ENCODE results near the gene REG4. TPM values are rescaled to one million over a fixed set of nuclear protein-coding genes. Genes with fewer than 3 reads are reported as not detected.

The REG4 gene
- total and polyA plus RNA-seq, 3 donors from 2014 or later: 0.16 to 6.3 (median 1.9) TPM

DNA sequence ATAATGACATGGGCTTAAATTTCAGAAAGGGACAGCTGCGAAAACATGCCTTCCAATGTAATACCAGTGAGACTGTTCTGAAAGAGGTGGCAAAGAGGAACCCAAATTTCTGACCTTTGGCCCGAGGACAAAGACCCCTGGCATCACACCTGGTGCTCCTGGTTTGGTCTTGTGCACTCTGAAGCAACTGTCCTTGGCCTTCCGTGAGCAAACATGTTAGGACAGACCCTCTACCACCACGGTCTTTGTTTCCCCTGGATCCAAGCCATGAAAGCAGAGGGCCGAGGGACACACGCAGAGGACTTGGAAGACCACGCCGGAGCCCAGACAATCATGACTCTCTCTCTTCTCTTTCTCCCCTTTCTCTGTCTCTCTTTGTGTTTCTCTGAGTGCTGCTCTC, 6.0 kb downstream of the REG4 start:
- 83 to 91% methylated on average over 8 of the region's 8 CpGs for WGBS, 2 donors

DNA sequence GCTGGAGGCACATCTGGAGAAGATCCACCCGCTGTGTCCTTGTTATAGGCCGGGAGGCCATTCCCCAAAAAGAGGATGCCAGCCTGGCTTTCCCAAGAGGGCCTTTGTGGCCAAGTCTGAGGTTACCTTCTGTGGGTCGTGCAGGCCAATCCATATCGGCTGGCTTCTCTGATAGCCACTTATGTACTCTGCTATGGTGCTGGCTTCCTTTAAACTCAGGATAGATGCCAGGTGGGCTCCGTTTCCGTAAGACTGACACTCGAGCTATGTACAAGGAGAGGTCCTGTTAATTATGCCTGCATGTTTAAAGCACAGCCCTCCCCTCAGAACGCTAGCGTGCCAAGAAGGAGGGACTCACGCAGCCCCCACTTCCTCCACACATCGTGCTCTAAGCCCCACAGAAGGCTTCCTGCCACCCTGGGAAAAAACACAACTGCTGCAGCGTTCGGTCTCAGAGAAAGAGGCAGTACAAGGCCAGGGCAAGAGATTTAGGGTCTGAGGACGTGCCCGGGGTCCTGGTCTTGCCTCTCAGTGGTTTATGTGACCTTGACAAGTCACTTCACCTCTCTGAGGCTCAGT, 11.6 kb downstream of the REG4 start:
- intact Hi-C loops (cut with DNase I; ENCODE audit: low total_unique reads): no loop called here
- Histone ChIP-seq H3K9me3 (no peaks in the 10 kb centered on the region), H3K4me3 (no peak overlapping the region), H3K27me3 (no peaks in the 10 kb centered on the region), H3K4me1 (no peaks in the 10 kb centered on the region), H3K36me3 (ENCODE audit: low read depth, missing control alignments) (no peaks in the 10 kb centered on the region), H3K27ac (no peak overlapping the region)
- DNase-seq: no peak
- 77 to 78% methylated on average over 14 to 15 of the region's 15 CpGs for WGBS, 2 donors
- TF ChIP-seq POLR2A (IDR thresholded peaks at IDR 0.05): no peak
- TF ChIP-seq, protein P1, sequence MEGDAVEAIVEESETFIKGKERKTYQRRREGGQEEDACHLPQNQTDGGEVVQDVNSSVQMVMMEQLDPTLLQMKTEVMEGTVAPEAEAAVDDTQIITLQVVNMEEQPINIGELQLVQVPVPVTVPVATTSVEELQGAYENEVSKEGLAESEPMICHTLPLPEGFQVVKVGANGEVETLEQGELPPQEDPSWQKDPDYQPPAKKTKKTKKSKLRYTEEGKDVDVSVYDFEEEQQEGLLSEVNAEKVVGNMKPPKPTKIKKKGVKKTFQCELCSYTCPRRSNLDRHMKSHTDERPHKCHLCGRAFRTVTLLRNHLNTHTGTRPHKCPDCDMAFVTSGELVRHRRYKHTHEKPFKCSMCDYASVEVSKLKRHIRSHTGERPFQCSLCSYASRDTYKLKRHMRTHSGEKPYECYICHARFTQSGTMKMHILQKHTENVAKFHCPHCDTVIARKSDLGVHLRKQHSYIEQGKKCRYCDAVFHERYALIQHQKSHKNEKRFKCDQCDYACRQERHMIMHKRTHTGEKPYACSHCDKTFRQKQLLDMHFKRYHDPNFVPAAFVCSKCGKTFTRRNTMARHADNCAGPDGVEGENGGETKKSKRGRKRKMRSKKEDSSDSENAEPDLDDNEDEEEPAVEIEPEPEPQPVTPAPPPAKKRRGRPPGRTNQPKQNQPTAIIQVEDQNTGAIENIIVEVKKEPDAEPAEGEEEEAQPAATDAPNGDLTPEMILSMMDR (IDR thresholded peaks at IDR 0.05): no peak

More for the DNA sequence above, 6.0 kb downstream of the REG4 start:
- H3K9me3 ChIP-seq: no peaks in the 10 kb centered on the region
- H3K4me1 ChIP-seq: no peaks in the 10 kb centered on the region
- H3K36me3 ChIP-seq (ENCODE audit: low read depth, missing control alignments): no peaks in the 10 kb centered on the region
- H3K27ac ChIP-seq: no peak overlapping the region
- intact Hi-C loops (cut with DNase I; ENCODE audit: low total_unique reads): no loop called here
- no peaks in the 10 kb centered on the region for H3K27me3 ChIP-seq
- H3K4me3 ChIP-seq: no peak overlapping the region
- TF ChIP-seq, protein P1 (IDR thresholded peaks at IDR 0.05): no peak
- TF ChIP-seq POLR2A (IDR thresholded peaks at IDR 0.05): no peak
- DNase-seq: no peak

DNA sequence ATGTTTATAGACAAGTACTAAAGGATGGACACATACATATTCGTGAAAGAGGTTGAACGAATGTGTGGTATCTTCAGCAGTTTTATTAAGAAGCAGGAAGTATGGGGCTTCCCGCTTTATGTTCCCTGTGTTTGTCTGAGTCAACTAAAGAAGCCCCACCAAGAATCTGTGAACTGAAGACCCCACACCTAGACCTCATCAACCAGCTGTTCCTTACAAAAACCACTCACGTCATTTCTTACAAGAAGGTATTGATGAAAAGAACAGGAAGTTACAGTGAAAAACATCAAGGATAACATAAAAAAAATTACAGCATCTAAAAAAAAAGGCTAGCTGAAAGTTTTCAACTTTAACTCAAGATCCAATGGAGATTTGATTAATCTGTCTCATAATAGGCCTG, 12.3 kb downstream of the REG4 start:
- DNase-seq: no peak
- H3K4me3 ChIP-seq: no peak overlapping the region
- no peaks in the 10 kb centered on the region for H3K36me3 ChIP-seq (ENCODE audit: low read depth, missing control alignments)
- WGBS, 2 donors: 84 to 91% methylated on average over 4 of the region's 4 CpGs
- H3K9me3 ChIP-seq: no peaks in the 10 kb centered on the region
- no peaks in the 10 kb centered on the region for H3K4me1 ChIP-seq
- TF ChIP-seq, protein P1 (IDR thresholded peaks at IDR 0.05): no peak
- TF ChIP-seq POLR2A (IDR thresholded peaks at IDR 0.05): no peak
- no peaks in the 10 kb centered on the region for H3K27me3 ChIP-seq
- no peak overlapping the region for H3K27ac ChIP-seq
- intact Hi-C loops (cut with DNase I; ENCODE audit: low total_unique reads): no loop called here

DNA sequence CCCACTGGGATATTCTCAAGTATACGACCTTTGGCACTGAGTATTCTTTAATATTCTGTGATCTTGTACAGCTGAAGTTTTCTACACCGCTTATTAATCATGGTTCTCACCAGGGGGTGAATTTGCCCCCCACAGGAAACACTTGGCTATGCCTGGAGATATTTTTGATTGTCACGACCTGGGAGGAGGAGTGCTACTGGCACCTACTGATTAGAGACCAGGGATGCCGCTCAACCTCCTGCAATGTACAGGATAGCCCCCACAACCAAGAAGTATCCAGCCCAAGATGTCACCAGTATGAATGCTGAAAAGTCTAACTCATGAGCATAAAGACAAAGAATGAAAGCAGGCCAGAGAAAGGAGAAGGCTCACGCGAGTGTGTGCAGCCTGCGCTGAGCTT, 13.7 kb downstream of the REG4 start:
- Histone ChIP-seq H3K9me3 (no peaks in the 10 kb centered on the region), H3K27me3 (no peaks in the 10 kb centered on the region), H3K4me3 (no peak overlapping the region), H3K4me1 (no peaks in the 10 kb centered on the region), H3K27ac (no peak overlapping the region), H3K36me3 (ENCODE audit: low read depth, missing control alignments) (no peaks in the 10 kb centered on the region)
- TF ChIP-seq, protein P1 (IDR thresholded peaks at IDR 0.05): no peak
- no peak for TF ChIP-seq POLR2A (IDR thresholded peaks at IDR 0.05)
- WGBS, 2 donors: 85 to 94% methylated on average over 7 of the region's 7 CpGs
- intact Hi-C loops (cut with DNase I; ENCODE audit: low total_unique reads): no loop called here
- DNase-seq: no peak

DNA sequence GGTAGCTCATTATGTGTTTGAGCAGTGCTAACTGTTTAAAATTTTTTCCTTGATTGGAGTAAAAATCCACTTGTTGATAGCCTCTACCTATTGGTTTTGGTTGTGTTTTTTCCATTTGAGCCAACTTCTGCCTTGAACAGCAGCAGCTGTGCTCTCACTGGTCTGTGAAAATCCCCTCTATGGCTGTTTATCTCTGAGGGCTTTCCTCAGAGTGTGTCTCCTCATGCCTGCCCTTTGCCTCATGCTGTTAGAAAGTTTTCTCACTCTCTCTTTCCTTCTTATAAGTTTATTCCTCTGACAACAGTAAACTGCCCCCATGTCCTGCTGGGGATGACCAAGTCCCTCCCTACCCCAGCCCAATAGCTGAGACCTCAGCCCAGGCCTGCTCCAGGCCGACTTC, 14.1 kb downstream of the REG4 start:
- H3K36me3 ChIP-seq (ENCODE audit: low read depth, missing control alignments): no peaks in the 10 kb centered on the region
- H3K4me1 ChIP-seq: no peaks in the 10 kb centered on the region
- no peak for DNase-seq
- H3K9me3 ChIP-seq: no peaks in the 10 kb centered on the region
- no peak overlapping the region for H3K27ac ChIP-seq
- intact Hi-C loops (cut with DNase I; ENCODE audit: low total_unique reads): no loop called here
- no peak overlapping the region for H3K4me3 ChIP-seq
- WGBS, 2 donors: 82 to 100% methylated on average over 1 of the region's 1 CpG
- no peak for TF ChIP-seq POLR2A (IDR thresholded peaks at IDR 0.05)
- TF ChIP-seq, protein P1 (IDR thresholded peaks at IDR 0.05): no peak
- H3K27me3 ChIP-seq: no peaks in the 10 kb centered on the region
